ENCODE data around the gene DESI1.

GRCh38 chr22:41636467-41636866, 15.6 kb upstream of the DESI1 start:
- TF ChIP-seq CTCF (tag by site-specific recombination; IDR thresholded peaks at IDR 0.05) (no peak), ZNF155 (tag by site-specific recombination; IDR thresholded peaks at IDR 0.05) (no peak), YY1 (tag by site-specific recombination; IDR thresholded peaks at IDR 0.05) (no peak), ZBTB17 (tag by site-specific recombination; IDR thresholded peaks at IDR 0.05) (no peak)
